ENCODE measurements around the gene MB21D2. TPM values are rescaled to one million over a fixed set of nuclear protein-coding genes. Genes with fewer than 3 reads are reported as not detected.

Gene MB21D2
- total and polyA plus RNA-seq, 12 donors = 1.4 to 16.8 (median 5.8) TPM

DNA sequence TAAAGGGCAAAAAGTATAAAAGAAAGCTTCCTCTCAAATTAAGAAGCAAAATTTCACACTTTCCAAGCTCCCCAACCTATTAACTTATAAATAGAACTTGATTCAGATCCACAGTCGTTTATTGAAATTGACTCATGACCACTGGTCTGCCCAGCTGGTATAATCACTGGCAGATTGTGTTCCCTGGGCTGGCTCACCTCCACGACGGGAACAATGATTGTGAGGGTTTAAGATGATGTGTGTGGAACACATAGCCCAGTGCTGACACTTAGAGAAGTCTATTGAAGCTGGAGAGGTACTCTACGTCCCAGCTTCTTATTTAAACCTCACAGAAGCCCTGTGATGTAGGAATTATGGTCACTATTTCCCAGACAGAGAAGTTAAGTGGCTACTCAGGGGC lies 90.4 kb downstream of the MB21D2 start:
- no peak for DNase-seq
- 70 to 82% (median 74%) methylated on average over 4 of the region's 4 CpGs for WGBS, 4 donors
- Histone ChIP-seq H3K9me3 (replicated peaks in 1 of 3) (no peaks in the 10 kb centered on the region), H3K36me3 (replicated peaks in 1 of 2) (no peaks in the 10 kb centered on the region), H3K27ac (no peak overlapping the region), H3K27me3 (no peaks in the 10 kb centered on the region), H3K4me1 (replicated peaks in 1 of 2) (peaks cover 5 to 23% of the 10 kb centered on the region in 2 donors), H3K4me3 (no peak overlapping the region)
- intact Hi-C loops (cut with DNase I) = no loop called here
- no peak for TF ChIP-seq POLR2A (IDR thresholded peaks at IDR 0.05)
- TF ChIP-seq, protein P1, sequence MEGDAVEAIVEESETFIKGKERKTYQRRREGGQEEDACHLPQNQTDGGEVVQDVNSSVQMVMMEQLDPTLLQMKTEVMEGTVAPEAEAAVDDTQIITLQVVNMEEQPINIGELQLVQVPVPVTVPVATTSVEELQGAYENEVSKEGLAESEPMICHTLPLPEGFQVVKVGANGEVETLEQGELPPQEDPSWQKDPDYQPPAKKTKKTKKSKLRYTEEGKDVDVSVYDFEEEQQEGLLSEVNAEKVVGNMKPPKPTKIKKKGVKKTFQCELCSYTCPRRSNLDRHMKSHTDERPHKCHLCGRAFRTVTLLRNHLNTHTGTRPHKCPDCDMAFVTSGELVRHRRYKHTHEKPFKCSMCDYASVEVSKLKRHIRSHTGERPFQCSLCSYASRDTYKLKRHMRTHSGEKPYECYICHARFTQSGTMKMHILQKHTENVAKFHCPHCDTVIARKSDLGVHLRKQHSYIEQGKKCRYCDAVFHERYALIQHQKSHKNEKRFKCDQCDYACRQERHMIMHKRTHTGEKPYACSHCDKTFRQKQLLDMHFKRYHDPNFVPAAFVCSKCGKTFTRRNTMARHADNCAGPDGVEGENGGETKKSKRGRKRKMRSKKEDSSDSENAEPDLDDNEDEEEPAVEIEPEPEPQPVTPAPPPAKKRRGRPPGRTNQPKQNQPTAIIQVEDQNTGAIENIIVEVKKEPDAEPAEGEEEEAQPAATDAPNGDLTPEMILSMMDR (IDR thresholded peaks at IDR 0.05) = no peak

GRCh38 chr3:192826214-192827006 lies 91.2 kb downstream of the MB21D2 start:
- Histone ChIP-seq H3K4me3 (no peak overlapping the region), H3K27me3 (no peaks in the 10 kb centered on the region), H3K36me3 (replicated peaks in 1 of 2) (no peaks in the 10 kb centered on the region), H3K9me3 (replicated peaks in 1 of 3) (no peaks in the 10 kb centered on the region), H3K27ac (no peak overlapping the region), H3K4me1 (replicated peaks in 1 of 2) (peaks cover 5 to 17% of the 10 kb centered on the region in 2 donors)
- DNase-seq = no peak
- no peak for TF ChIP-seq POLR2A (IDR thresholded peaks at IDR 0.05)
- TF ChIP-seq, protein P1 (IDR thresholded peaks at IDR 0.05) = no peak
- 56 to 79% (median 73%) methylated on average over 4 of the region's 4 CpGs for WGBS, 4 donors
- intact Hi-C loops (cut with DNase I) = no loop called here

DNA sequence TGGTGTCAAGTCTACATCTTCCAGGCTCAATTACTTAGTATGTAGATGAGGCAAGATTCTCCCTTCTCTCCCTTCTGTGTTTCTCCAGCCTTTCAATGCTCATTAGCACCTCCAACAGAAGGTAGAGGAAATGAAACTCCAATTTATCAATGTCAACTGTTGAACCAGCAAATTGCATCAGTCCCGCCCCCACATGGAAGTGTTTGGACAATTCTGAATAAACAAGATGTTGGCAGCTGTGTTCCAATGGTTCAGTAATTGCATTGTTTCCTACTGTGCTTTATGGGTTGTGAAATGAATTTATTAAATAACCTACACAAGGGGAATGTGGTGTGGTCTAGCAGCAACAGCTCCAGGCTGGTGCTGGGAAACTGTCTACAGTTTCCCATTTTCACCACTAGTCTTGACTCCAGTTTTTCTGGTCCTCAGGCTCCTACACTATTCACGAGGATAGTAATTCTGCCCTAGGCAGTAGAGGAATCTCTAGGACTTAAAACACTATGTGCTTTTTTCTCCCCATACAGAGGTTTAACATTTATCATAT lies 91.9 kb downstream of the MB21D2 start:
- intact Hi-C loops (cut with DNase I) = no loop called here
- no peak for DNase-seq
- H3K4me3 ChIP-seq = no peak overlapping the region
- no peak overlapping the region for H3K27ac ChIP-seq
- H3K4me1 ChIP-seq (replicated peaks in 1 of 2) = peaks cover 0 to 10% of the 10 kb centered on the region in 2 donors
- TF ChIP-seq, protein P1 (IDR thresholded peaks at IDR 0.05) = no peak
- TF ChIP-seq POLR2A (IDR thresholded peaks at IDR 0.05) = no peak
- no peaks in the 10 kb centered on the region for H3K36me3 ChIP-seq (replicated peaks in 1 of 2)
- no peaks in the 10 kb centered on the region for H3K9me3 ChIP-seq (replicated peaks in 1 of 3)
- 81 to 90% (median 86%) methylated on average over 2 of the region's 2 CpGs for WGBS, 4 donors
- no peaks in the 10 kb centered on the region for H3K27me3 ChIP-seq

GRCh38 chr3:192825216-192825615 lies 92.4 kb downstream of the MB21D2 start:
- H3K27ac ChIP-seq = no peak overlapping the region
- 68 to 91% (median 78%) methylated on average over 1 of the region's 1 CpG for WGBS, 4 donors
- TF ChIP-seq, protein P1 (IDR thresholded peaks at IDR 0.05) = no peak
- TF ChIP-seq POLR2A (IDR thresholded peaks at IDR 0.05) = no peak
- H3K27me3 ChIP-seq = no peaks in the 10 kb centered on the region
- no peak overlapping the region for H3K4me3 ChIP-seq
- intact Hi-C loops (cut with DNase I) = no loop called here
- no peaks in the 10 kb centered on the region for H3K9me3 ChIP-seq (replicated peaks in 1 of 3)
- no peak for DNase-seq
- no peaks in the 10 kb centered on the region for H3K36me3 ChIP-seq (replicated peaks in 1 of 2)
- H3K4me1 ChIP-seq (replicated peaks in 1 of 2) = peaks cover 0 to 10% of the 10 kb centered on the region in 2 donors

Measured in adrenal gland (tissue), 12 donors.